ENCODE measurements around the gene LHX3.

The LHX3 gene

DNA sequence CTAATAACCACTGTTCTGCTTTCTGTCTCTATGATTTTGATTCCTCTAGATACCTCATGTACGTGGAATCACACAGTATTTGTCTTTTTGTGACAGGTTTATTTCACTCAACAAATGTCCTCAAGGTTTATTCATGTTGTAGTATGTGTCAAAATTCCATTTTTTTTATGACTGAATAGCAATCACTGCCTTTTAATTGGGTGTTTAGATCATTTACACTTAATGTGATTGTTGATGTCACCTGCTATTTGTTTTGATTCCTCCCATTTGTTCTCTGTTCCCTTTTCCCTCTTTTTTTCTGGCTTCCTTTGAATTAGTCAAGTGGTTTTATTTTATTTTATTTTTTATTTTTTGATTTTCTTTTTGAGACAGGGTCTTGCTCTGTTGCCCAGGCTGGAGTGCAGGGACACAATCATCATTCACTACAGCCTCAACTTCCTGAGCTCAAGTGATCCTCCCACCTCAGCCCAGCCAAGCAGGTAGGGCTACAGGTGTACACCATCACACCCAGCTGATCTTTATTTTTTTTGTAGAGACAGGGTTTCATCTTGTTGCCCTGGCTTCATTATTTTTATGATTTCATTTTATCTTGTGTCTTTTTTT, 41.6 kb downstream of the LHX3 start:
- no peaks in the 10 kb centered on the region for H3K9me3 ChIP-seq (ENCODE audit: insufficient read depth, low read length)
- peaks cover 3% of the 10 kb centered on the region; the same call in 1 of the 2 replicates for H3K27me3 ChIP-seq (ENCODE audit: low read depth, low read length)

DNA sequence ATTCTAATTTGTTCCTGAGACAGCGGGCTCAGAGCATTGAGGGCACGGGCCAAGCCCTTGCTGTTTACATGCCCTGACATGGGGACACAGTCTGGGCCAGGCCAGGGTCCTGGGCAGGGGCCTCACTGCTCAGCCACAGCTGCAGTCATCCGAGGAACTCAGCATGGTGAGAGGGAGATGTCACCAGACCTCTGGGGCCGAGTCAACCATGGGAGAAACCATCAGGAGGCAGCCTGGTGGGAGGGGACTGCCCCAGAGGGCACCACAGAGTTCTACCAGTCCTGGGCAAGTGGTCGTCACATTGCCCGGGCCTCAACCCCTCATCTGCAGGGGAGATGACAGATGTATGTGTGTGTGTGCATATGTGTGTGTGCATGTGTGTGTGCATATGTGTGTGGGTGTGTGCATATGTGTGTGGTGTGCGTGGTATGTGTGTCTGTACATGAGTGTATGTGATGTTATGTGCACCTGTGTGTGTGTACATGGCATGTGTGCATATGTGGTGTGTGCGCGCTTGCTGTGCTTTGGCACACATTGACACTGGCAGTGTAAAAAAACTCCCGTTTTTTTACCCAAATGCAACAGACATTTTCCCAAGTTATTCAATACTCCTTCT, 43.8 kb downstream of the LHX3 start:
- no peak overlapping the region for H3K27ac ChIP-seq (ENCODE audit: low read length)
- no peak overlapping the region for H3K4me3 ChIP-seq (ENCODE audit: low read length)
- H3K79me2 ChIP-seq (ENCODE audit: low read length) = no peaks in the 10 kb centered on the region
- H4K20me1 ChIP-seq (ENCODE audit: insufficient read depth, low read length) = no peaks in the 10 kb centered on the region
- no peaks in the 10 kb centered on the region for H3K27me3 ChIP-seq (ENCODE audit: low read depth, low read length)
- H3K36me3 ChIP-seq (replicated peaks; ENCODE audit: low read depth, low read length) = no peaks in the 10 kb centered on the region
- no peak overlapping the region for H3K9ac ChIP-seq (ENCODE audit: low read length)
- no peak overlapping the region for H3K4me2 ChIP-seq (ENCODE audit: low read length)
- no peaks in the 10 kb centered on the region for H3K4me1 ChIP-seq (ENCODE audit: low read length)
- no peak for TF ChIP-seq EZH2phosphoT487 (IDR thresholded peaks at IDR 0.05; ENCODE audit: low read depth)
- TF ChIP-seq, protein P1, sequence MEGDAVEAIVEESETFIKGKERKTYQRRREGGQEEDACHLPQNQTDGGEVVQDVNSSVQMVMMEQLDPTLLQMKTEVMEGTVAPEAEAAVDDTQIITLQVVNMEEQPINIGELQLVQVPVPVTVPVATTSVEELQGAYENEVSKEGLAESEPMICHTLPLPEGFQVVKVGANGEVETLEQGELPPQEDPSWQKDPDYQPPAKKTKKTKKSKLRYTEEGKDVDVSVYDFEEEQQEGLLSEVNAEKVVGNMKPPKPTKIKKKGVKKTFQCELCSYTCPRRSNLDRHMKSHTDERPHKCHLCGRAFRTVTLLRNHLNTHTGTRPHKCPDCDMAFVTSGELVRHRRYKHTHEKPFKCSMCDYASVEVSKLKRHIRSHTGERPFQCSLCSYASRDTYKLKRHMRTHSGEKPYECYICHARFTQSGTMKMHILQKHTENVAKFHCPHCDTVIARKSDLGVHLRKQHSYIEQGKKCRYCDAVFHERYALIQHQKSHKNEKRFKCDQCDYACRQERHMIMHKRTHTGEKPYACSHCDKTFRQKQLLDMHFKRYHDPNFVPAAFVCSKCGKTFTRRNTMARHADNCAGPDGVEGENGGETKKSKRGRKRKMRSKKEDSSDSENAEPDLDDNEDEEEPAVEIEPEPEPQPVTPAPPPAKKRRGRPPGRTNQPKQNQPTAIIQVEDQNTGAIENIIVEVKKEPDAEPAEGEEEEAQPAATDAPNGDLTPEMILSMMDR (IDR thresholded peaks at IDR 0.05; ENCODE audit: low read depth, low read length) = no peak
- H2AFZ ChIP-seq (ENCODE audit: low read depth, low read length) = no peak overlapping the region
- no peaks in the 10 kb centered on the region for H3K9me3 ChIP-seq (ENCODE audit: insufficient read depth, low read length)

More for the DNA sequence above, 41.6 kb downstream of the LHX3 start:
- H3K4me3 ChIP-seq (ENCODE audit: low read length) = no peak overlapping the region
- H3K27ac ChIP-seq (ENCODE audit: low read length) = no peak overlapping the region
- no peaks in the 10 kb centered on the region for H3K79me2 ChIP-seq (ENCODE audit: low read length)
- no peak overlapping the region for H3K4me2 ChIP-seq (ENCODE audit: low read length)
- no peaks in the 10 kb centered on the region for H4K20me1 ChIP-seq (ENCODE audit: insufficient read depth, low read length)
- no peaks in the 10 kb centered on the region for H3K36me3 ChIP-seq (replicated peaks; ENCODE audit: low read depth, low read length)
- no peaks in the 10 kb centered on the region for H3K4me1 ChIP-seq (ENCODE audit: low read length)
- no peak overlapping the region for H3K9ac ChIP-seq (ENCODE audit: low read length)
- TF ChIP-seq EZH2phosphoT487 (IDR thresholded peaks at IDR 0.05; ENCODE audit: low read depth) = no peak
- TF ChIP-seq, protein P1 (IDR thresholded peaks at IDR 0.05; ENCODE audit: low read depth, low read length) = no peak
- H2AFZ ChIP-seq (ENCODE audit: low read depth, low read length) = no peak overlapping the region

DNA sequence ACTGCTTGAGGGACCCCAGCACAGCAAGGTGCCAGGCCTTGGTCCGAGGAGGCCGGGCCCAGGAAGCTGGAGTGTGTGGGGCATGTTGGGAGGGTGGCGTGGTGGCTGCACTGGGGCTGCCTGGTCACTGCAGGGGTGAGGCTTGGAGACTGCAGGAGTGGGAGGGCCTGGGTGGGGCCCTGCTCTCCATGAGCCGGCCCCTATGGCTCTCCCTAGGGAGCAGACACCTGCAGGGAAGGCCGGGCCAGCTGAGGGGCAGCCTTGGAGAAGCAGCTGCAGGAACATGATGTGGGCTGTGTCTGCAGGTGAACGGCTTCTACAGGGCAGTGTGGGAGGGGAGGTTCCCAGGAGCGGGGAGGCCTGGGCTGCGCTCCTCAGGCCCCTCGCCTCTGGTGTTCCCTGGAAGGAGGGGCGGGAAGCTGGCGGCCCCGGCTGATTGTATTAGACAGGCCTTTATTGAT, 44.5 kb downstream of the LHX3 start:
- no peak for TF ChIP-seq EZH2phosphoT487 (IDR thresholded peaks at IDR 0.05; ENCODE audit: low read depth)
- TF ChIP-seq, protein P1 (IDR thresholded peaks at IDR 0.05; ENCODE audit: low read depth, low read length) = no peak
- no peak overlapping the region for H2AFZ ChIP-seq (ENCODE audit: low read depth, low read length)
- H3K27ac ChIP-seq (ENCODE audit: low read length) = no peak overlapping the region
- no peaks in the 10 kb centered on the region for H3K4me1 ChIP-seq (ENCODE audit: low read length)
- no peaks in the 10 kb centered on the region for H3K36me3 ChIP-seq (replicated peaks; ENCODE audit: low read depth, low read length)
- no peaks in the 10 kb centered on the region for H3K9me3 ChIP-seq (ENCODE audit: insufficient read depth, low read length)
- H3K4me2 ChIP-seq (ENCODE audit: low read length) = no peak overlapping the region
- no peaks in the 10 kb centered on the region for H3K79me2 ChIP-seq (ENCODE audit: low read length)
- no peak overlapping the region for H3K4me3 ChIP-seq (ENCODE audit: low read length)
- no peaks in the 10 kb centered on the region for H3K27me3 ChIP-seq (ENCODE audit: low read depth, low read length)
- no peaks in the 10 kb centered on the region for H4K20me1 ChIP-seq (ENCODE audit: insufficient read depth, low read length)
- H3K9ac ChIP-seq (ENCODE audit: low read length) = no peak overlapping the region

DNA sequence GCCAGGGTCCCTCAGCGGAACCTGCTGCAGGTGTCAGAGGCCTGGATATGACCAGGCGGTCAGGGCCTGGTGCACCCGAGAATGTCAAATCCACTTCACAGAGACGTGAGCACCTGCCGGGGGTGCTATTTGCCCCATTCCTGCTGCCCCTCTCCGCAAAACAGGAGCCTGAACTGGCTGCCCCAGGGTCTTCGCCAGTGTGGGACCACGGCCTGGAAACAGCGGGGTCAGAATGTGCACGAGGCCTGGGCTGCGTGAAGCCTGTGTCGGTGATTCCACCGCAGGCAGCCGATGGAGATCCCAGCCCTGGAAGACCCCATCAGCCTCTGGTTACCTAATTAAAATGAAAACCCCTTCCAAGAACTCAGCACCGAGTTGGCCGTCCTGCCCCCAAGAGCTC, 45.1 kb downstream of the LHX3 start:
- Histone ChIP-seq H3K27ac (ENCODE audit: low read length) (no peak overlapping the region), H3K4me3 (ENCODE audit: low read length) (no peak overlapping the region), H3K79me2 (ENCODE audit: low read length) (no peaks in the 10 kb centered on the region), H3K4me2 (ENCODE audit: low read length) (no peak overlapping the region), H3K27me3 (ENCODE audit: low read depth, low read length) (no peaks in the 10 kb centered on the region), H3K36me3 (replicated peaks; ENCODE audit: low read depth, low read length) (no peaks in the 10 kb centered on the region), H3K9me3 (ENCODE audit: insufficient read depth, low read length) (no peaks in the 10 kb centered on the region), H4K20me1 (ENCODE audit: insufficient read depth, low read length) (no peaks in the 10 kb centered on the region), H3K9ac (ENCODE audit: low read length) (no peak overlapping the region), H2AFZ (ENCODE audit: low read depth, low read length) (no peak overlapping the region), H3K4me1 (ENCODE audit: low read length) (no peaks in the 10 kb centered on the region)
- TF ChIP-seq EZH2phosphoT487 (IDR thresholded peaks at IDR 0.05; ENCODE audit: low read depth) = no peak
- TF ChIP-seq, protein P1 (IDR thresholded peaks at IDR 0.05; ENCODE audit: low read depth, low read length) = no peak

Data from OCI-LY3 (cell line).